Activated CD4-positive, alpha-beta memory T cell treated with anti-CD3 and anti-CD28 coated beads, Interleukin-2, amount 10 ng/mL, durations not matched to agents 7 days and 5 days (primary cell): ENCODE data around the gene FBXL4. TPM values are rescaled to one million over a fixed set of nuclear protein-coding genes. Genes with fewer than 3 reads are reported as not detected.

Experiments used
- CTCF ChIA-PET: fragments of 350-600 bp; sonication (Branson Sonifier 250); formaldehyde crosslinking; loops from one replicate; lab custom pipeline; 2021; ENCODE audit warnings: antibody characterized with exemption, inconsistent platforms; lab: Charles Lee
- POLR2A ChIA-PET: fragments of 350-600 bp; sonication (Branson Sonifier 250); formaldehyde crosslinking; loops from one replicate; lab custom pipeline; 2021; ENCODE audit warnings: antibody characterized with exemption; lab: Charles Lee
- DNase-seq: peaks from one replicate; pipeline ENCODE4 v3.0.0-alpha.2; 2020
- H3K27ac Mint-ChIP-seq: one replicate; pipeline ENCODE4 v1.8.0; 2021; ENCODE audit warnings: mild to moderate bottlenecking, mixed read lengths
- H3K27me3 Mint-ChIP-seq: one replicate; pipeline ENCODE4 v1.8.0; 2021; ENCODE audit warnings: mixed read lengths
- H3K36me3 Mint-ChIP-seq: one replicate; pipeline ENCODE4 v1.8.0; 2021; ENCODE audit warnings: low read depth, mixed read lengths
- H3K4me1 Mint-ChIP-seq: one replicate; pipeline ENCODE4 v1.8.0; 2021; ENCODE audit warnings: mixed read lengths
- H3K4me3 Mint-ChIP-seq: one replicate; pipeline ENCODE4 v1.8.0; 2021; ENCODE audit warnings: mild to moderate bottlenecking, mixed read lengths
- H3K9me3 Mint-ChIP-seq: one replicate; pipeline ENCODE4 v1.8.0; 2021; ENCODE audit warnings: mixed read lengths
- total RNA-seq, 2 experiments: library from RNA; stranded (reverse); gene quantifications; one replicate each; pipeline ENCODE4 v1.2.3, GENCODE V29; 2021

FBXL4 gene
- total RNA-seq, 2 experiments from 2014 or later, result 11.5 to 12.1 TPM

GRCh38 chr6:98904096-98904495 lies 43.6 kb downstream of the FBXL4 start:
- no peak overlapping the region for H3K4me3 Mint-ChIP-seq
- no peaks in the 10 kb centered on the region for H3K27me3 Mint-ChIP-seq
- H3K36me3 Mint-ChIP-seq, result peaks cover 30% of the 10 kb centered on the region

GRCh38 chr6:98900706-98901105 lies 47.0 kb downstream of the FBXL4 start:
- no peak overlapping the region for H3K27ac Mint-ChIP-seq
- no peaks in the 10 kb centered on the region for H3K27me3 Mint-ChIP-seq
- ChIA-PET CTCF (no interaction called here), POLR2A (no interaction called here)
- peaks cover 37% of the 10 kb centered on the region for H3K36me3 Mint-ChIP-seq
- H3K4me3 Mint-ChIP-seq, result no peak overlapping the region
- H3K9me3 Mint-ChIP-seq, result no peaks in the 10 kb centered on the region
- H3K4me1 Mint-ChIP-seq, result peaks cover 4% of the 10 kb centered on the region
- no peak for DNase-seq

More at GRCh38 chr6:98904096-98904495, 43.6 kb downstream of the FBXL4 start:
- DNase-seq, result no peak
- Mint-ChIP-seq H3K9me3 (no peaks in the 10 kb centered on the region), H3K27ac (no peak overlapping the region), H3K4me1 (no peaks in the 10 kb centered on the region)
- ChIA-PET CTCF (no interaction called here), POLR2A (no interaction called here)

- Mint-ChIP-seq H3K9me3 (no peaks in the 10 kb centered on the region), H3K27ac (no peak overlapping the region), H3K4me3 (no peak overlapping the region), H3K4me1 (peaks cover 4% of the 10 kb centered on the region), H3K36me3 (peaks cover 22% of the 10 kb centered on the region), H3K27me3 (no peaks in the 10 kb centered on the region)
- POLR2A ChIA-PET, result no interaction called here
- CTCF ChIA-PET, result no interaction called here
- DNase-seq, result no peak
Measured at GRCh38 chr6:98894810-98895209, 52.9 kb downstream of the FBXL4 start.

DNA sequence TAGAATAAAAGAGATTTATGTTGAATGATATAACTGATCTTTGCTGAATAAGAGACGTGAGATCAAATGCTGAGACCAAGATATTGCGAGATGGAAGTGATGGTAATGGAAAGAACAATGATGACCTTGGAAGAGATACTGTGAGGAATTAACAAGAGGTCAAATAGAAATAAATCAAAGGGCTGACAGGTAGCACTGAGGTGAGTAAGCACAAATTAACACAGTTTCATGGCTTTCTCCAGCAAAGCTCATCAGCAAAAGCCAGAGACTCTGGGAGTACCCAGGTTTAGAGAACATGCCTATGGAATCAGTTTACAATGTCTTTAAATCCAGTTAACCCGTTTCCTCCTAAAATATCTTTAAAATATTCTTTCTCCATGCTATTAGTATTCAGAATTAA lies 60.1 kb downstream of the FBXL4 start:
- Mint-ChIP-seq H3K4me1 (no peaks in the 10 kb centered on the region), H3K4me3 (no peak overlapping the region), H3K36me3 (no peaks in the 10 kb centered on the region), H3K27me3 (no peaks in the 10 kb centered on the region), H3K27ac (no peak overlapping the region), H3K9me3 (no peaks in the 10 kb centered on the region)
- POLR2A ChIA-PET, result no interaction called here
- CTCF ChIA-PET, result no interaction called here
- no peak for DNase-seq

- CTCF ChIA-PET, result no interaction called here
- Mint-ChIP-seq H3K27ac (no peak overlapping the region), H3K4me3 (no peak overlapping the region), H3K4me1 (peaks cover 4% of the 10 kb centered on the region), H3K36me3 (no peaks in the 10 kb centered on the region), H3K9me3 (no peaks in the 10 kb centered on the region), H3K27me3 (no peaks in the 10 kb centered on the region)
- POLR2A ChIA-PET, result no interaction called here
- no peak for DNase-seq
Measured at GRCh38 chr6:98885330-98885729, 62.4 kb downstream of the FBXL4 start.

GRCh38 chr6:98880486-98880885 lies 67.3 kb downstream of the FBXL4 start:
- Mint-ChIP-seq H3K9me3 (no peaks in the 10 kb centered on the region), H3K27me3 (no peaks in the 10 kb centered on the region), H3K27ac (no peak overlapping the region), H3K4me1 (peaks cover 6% of the 10 kb centered on the region), H3K36me3 (peaks cover 4% of the 10 kb centered on the region), H3K4me3 (no peak overlapping the region)
- no peak for DNase-seq
- POLR2A ChIA-PET, result no interaction called here
- CTCF ChIA-PET, result interaction anchor here (1.5 kb wide), 1 partner anchor 8 kb away, joined by 3 read pairs; no protein-coding TSS in a partner anchor

GRCh38 chr6:98877250-98877649 lies 70.5 kb downstream of the FBXL4 start:
- no peak overlapping the region for H3K4me3 Mint-ChIP-seq
- POLR2A ChIA-PET, result no interaction called here
- peaks cover 6% of the 10 kb centered on the region for H3K4me1 Mint-ChIP-seq
- CTCF ChIA-PET, result no interaction called here
- H3K36me3 Mint-ChIP-seq, result peaks cover 7% of the 10 kb centered on the region
- H3K27me3 Mint-ChIP-seq, result no peaks in the 10 kb centered on the region
- no peak overlapping the region for H3K27ac Mint-ChIP-seq
- DNase-seq, result no peak
- H3K9me3 Mint-ChIP-seq, result no peaks in the 10 kb centered on the region

- no peak overlapping the region for H3K4me3 Mint-ChIP-seq
- H3K4me1 Mint-ChIP-seq, result peaks cover 3% of the 10 kb centered on the region
- no peaks in the 10 kb centered on the region for H3K9me3 Mint-ChIP-seq
- CTCF ChIA-PET, result no interaction called here
- H3K27me3 Mint-ChIP-seq, result no peaks in the 10 kb centered on the region
- POLR2A ChIA-PET, result no interaction called here
- H3K36me3 Mint-ChIP-seq, result peaks cover 11% of the 10 kb centered on the region
- no peak for DNase-seq
- H3K27ac Mint-ChIP-seq, result no peak overlapping the region
Measured at GRCh38 chr6:98875375-98875774, 72.4 kb downstream of the FBXL4 start.

- no peak overlapping the region for H3K4me3 Mint-ChIP-seq
Measured at GRCh38 chr6:98871821-98872220, 75.9 kb downstream of the FBXL4 start.

DNA sequence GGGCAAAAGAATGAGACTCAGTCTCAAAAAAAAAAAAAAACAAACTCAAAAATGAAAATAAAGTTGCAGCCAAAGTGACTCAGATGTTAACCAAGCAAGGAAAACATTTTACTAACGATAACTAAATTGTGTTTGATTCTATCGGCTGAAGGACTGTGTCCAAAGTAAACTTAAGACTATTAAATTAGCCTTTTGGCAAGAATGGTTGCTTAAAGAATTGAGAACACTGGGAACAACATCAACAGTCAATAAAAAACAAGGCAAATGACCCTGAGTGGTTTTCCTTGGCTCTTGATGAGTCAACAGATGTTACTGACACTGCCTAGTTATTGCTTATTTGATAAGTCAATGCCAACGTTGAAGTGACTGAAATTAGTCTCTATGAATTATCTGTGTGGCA lies 76.7 kb downstream of the FBXL4 start:
- no peak for DNase-seq
- ChIA-PET CTCF (no interaction called here), POLR2A (no interaction called here)
- Mint-ChIP-seq H3K4me1 (no peaks in the 10 kb centered on the region), H3K9me3 (no peaks in the 10 kb centered on the region), H3K27ac (no peak overlapping the region), H3K4me3 (no peak overlapping the region), H3K36me3 (peaks cover 11% of the 10 kb centered on the region), H3K27me3 (no peaks in the 10 kb centered on the region)

More at GRCh38 chr6:98871821-98872220, 75.9 kb downstream of the FBXL4 start:
- H3K27ac Mint-ChIP-seq, result no peak overlapping the region
- H3K27me3 Mint-ChIP-seq, result no peaks in the 10 kb centered on the region
- ChIA-PET POLR2A (no interaction called here), CTCF (interaction anchor here (0.9 kb wide), 1 partner anchor 8 kb away, joined by 3 read pairs; no protein-coding TSS in a partner anchor)
- DNase-seq, result no peak
- no peaks in the 10 kb centered on the region for H3K4me1 Mint-ChIP-seq
- H3K36me3 Mint-ChIP-seq, result peaks cover 10% of the 10 kb centered on the region
- no peaks in the 10 kb centered on the region for H3K9me3 Mint-ChIP-seq

DNA sequence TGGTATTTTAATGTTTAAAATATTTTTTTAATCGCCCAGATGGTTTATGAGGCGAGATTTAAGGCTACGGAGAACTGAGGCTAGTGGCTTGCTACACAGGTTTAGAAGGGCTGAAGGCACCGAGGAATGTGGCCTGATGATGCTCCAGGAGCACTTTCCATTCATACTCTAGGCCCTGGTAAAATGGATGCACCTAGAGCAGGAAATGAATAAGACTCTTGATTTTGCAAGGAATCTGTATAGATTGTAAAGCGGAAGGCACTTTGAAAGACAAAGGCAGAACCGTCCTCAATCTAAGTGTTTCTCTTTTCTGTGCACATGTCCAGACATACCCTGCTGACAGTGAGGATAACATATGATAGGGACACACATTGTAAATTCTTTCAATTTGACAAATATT lies 83.2 kb downstream of the FBXL4 start:
- CTCF ChIA-PET, result no interaction called here
- no peak for DNase-seq
- POLR2A ChIA-PET, result no interaction called here
- Mint-ChIP-seq H3K9me3 (no peaks in the 10 kb centered on the region), H3K4me3 (no peak overlapping the region), H3K36me3 (peaks cover 11% of the 10 kb centered on the region), H3K27me3 (no peaks in the 10 kb centered on the region), H3K27ac (no peak overlapping the region), H3K4me1 (no peaks in the 10 kb centered on the region)

DNA sequence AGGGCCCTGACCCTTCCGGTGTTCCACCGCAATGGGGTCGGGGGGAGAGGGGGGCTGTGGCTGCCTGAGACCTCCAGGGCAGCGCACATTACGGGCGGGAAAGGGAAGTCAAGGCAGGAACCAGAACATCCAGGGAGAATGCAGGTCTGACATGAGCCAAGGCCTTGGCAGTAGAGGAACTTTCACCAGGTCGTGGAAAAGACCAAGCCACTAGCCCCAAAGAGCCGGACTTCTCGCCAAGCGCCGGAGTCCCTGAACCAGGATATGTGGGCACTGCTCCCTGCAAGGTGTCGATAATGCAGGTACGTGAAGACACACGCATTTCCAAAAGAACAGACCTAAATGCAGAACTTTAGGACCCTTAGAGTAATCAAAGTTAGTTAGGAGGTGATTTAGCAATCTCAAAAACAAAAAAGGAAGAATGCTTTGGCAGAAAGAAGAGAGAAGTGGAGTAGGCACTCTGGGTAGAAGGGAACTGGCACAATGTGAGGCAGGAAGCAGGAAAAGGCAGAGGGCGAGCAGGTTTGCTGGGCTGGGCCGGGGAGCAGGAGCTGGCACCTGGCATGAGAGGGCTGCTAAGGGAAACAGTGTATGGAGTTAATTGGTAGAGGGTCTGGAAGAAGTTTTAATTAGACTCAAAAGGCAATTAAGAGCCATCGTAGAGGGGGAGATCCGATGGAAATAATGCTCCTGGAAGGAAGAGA lies 99.1 kb downstream of the FBXL4 start:
- POLR2A ChIA-PET, result no interaction called here
- Mint-ChIP-seq H3K9me3 (no peaks in the 10 kb centered on the region), H3K4me1 (peaks cover 13% of the 10 kb centered on the region), H3K36me3 (no peaks in the 10 kb centered on the region), H3K27me3 (peaks cover 65% of the 10 kb centered on the region), H3K27ac (no peak overlapping the region), H3K4me3 (no peak overlapping the region)
- CTCF ChIA-PET, result no interaction called here
- DNase-seq, result no peak

DNA sequence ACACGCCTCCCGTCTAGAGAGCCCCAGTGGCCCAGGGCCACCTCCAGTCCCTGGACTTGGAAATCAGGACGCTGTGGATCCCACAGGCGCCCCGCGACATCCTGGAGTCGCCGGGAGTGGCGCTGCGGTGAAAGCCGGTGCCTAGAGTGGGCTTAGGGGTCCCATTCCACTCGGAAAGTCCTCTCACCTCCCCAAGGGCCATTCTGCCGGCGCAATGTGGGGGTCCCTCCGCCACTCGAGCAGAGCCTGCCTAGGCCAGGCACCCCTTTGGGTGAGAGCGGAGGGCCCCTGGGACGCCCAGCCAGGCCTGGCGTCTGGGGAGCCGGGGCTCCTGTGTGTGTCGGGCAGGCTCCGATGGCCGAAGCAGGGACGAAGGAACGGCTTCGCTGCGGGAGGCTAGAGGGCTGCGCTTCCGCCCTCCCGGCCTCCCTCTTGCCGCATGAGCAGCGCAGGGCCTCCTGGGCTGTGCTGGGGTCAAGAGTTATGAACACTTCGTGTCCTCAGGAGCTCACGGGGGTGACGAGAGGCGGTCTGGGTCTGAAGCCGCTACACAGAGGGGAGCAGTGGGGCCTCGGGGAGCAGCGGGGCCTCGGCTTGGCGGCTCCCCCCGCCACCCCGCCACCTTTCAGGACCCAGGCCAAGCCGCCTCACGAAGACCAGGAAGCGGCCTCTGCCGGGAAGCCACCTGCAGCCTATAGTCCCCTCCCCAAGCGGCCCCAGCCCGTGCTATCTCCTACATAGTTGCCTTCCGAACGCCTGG lies 99.8 kb downstream of the FBXL4 start:
- no peaks in the 10 kb centered on the region for H3K36me3 Mint-ChIP-seq
- no peak for DNase-seq
- POLR2A ChIA-PET, result no interaction called here
- H3K27ac Mint-ChIP-seq, result no peak overlapping the region
- H3K4me1 Mint-ChIP-seq, result peaks cover 15% of the 10 kb centered on the region
- H3K4me3 Mint-ChIP-seq, result no peak overlapping the region
- peaks cover 71% of the 10 kb centered on the region for H3K27me3 Mint-ChIP-seq
- CTCF ChIA-PET, result no interaction called here
- H3K9me3 Mint-ChIP-seq, result no peaks in the 10 kb centered on the region

GRCh38 chr6:98847416-98847778 lies 100.3 kb downstream of the FBXL4 start:
- H3K9me3 Mint-ChIP-seq, result no peaks in the 10 kb centered on the region
- POLR2A ChIA-PET, result no interaction called here

More at GRCh38 chr6:98847416-98847778, 100.3 kb downstream of the FBXL4 start:
- CTCF ChIA-PET, result no interaction called here
- Mint-ChIP-seq H3K27me3 (peaks cover 75% of the 10 kb centered on the region), H3K4me3 (no peak overlapping the region), H3K27ac (no peak overlapping the region), H3K36me3 (no peaks in the 10 kb centered on the region), H3K4me1 (peaks cover 16% of the 10 kb centered on the region)
- no peak for DNase-seq
